ENCODE data around the gene OMA1.
"Not testable (repeated sequence)": the region's sequence is repeated elsewhere in the genome, so short reads cannot be mapped to it uniquely, and the experiment has no call there.

Gene OMA1

GRCh38 chr1:58551186-58552140 is 4.9 kb upstream of the OMA1 start:
- ATAC-seq = no peak
- TF ChIP-seq ZNF8 (CRISPR knock-in tag; IDR thresholded peaks at IDR 0.05) (no peak), ARNTL (CRISPR knock-in tag; IDR thresholded peaks at IDR 0.05; ENCODE audit: borderline replicate concordance, low read depth) (no peak), CSDC2 (CRISPR knock-in tag; IDR thresholded peaks at IDR 0.05) (no peak), TSHZ2 (CRISPR knock-in tag; IDR thresholded peaks at IDR 0.05) (no peak), TOX (CRISPR knock-in tag; IDR thresholded peaks at IDR 0.05; ENCODE audit: borderline replicate concordance) (no peak), ZNF70 (CRISPR knock-in tag; IDR thresholded peaks at IDR 0.05) (no peak), ZC3H10 (CRISPR knock-in tag; IDR thresholded peaks at IDR 0.05) (no peak), ISL1 (CRISPR knock-in tag; IDR thresholded peaks at IDR 0.05) (no peak), GLIS3 (CRISPR knock-in tag; IDR thresholded peaks at IDR 0.05) (no peak), ESRRG (CRISPR knock-in tag; IDR thresholded peaks at IDR 0.05) (no peak), BACH2 (CRISPR knock-in tag; IDR thresholded peaks at IDR 0.05; ENCODE audit: borderline replicate concordance) (no peak)

GRCh38 chr1:58549291-58549690 is 2.8 kb upstream of the OMA1 start:
- ATAC-seq = not testable (repeated sequence)

- TF ChIP-seq TCF4 (CRISPR knock-in tag; IDR thresholded peaks at IDR 0.05; ENCODE audit: borderline replicate concordance) (no peak), BACH2 (CRISPR knock-in tag; IDR thresholded peaks at IDR 0.05; ENCODE audit: borderline replicate concordance) (no peak)
- no peak for ATAC-seq
These were observed 1.8 kb upstream of the OMA1 start for GRCh38 chr1:58548371-58548770.

GRCh38 chr1:58545591-58546519 is 671 bp downstream of the OMA1 start:
- peak; percentile 88 for ATAC-seq
- TF ChIP-seq ZNF8 (CRISPR knock-in tag; IDR thresholded peaks at IDR 0.05) (no peak), GLIS3 (CRISPR knock-in tag; IDR thresholded peaks at IDR 0.05) (0 out of 2 replicates have a peak, but pooled peaks have one; percentile 56)

GRCh38 chr1:58543260-58543659 is 3.3 kb downstream of the OMA1 start:
- TF ChIP-seq ZFP3 (CRISPR knock-in tag; IDR thresholded peaks at IDR 0.05) (no peak), ZNF8 (CRISPR knock-in tag; IDR thresholded peaks at IDR 0.05) (no peak), CREB5 (CRISPR knock-in tag; IDR thresholded peaks at IDR 0.05; ENCODE audit: low read depth) (no peak), CSRNP3 (CRISPR knock-in tag; IDR thresholded peaks at IDR 0.05) (no peak), SNAI2 (CRISPR knock-in tag; IDR thresholded peaks at IDR 0.05) (no peak), TCF4 (CRISPR knock-in tag; IDR thresholded peaks at IDR 0.05; ENCODE audit: borderline replicate concordance) (no peak)
- no peak for ATAC-seq

GRCh38 chr1:58539553-58539952 is 7.0 kb downstream of the OMA1 start:
- ATAC-seq = no peak
- TF ChIP-seq ZNF70 (CRISPR knock-in tag; IDR thresholded peaks at IDR 0.05) (no peak), OSR1 (CRISPR knock-in tag; IDR thresholded peaks at IDR 0.05) (no peak), ZNF8 (CRISPR knock-in tag; IDR thresholded peaks at IDR 0.05) (no peak), SNAI2 (CRISPR knock-in tag; IDR thresholded peaks at IDR 0.05) (no peak), TOX (CRISPR knock-in tag; IDR thresholded peaks at IDR 0.05; ENCODE audit: borderline replicate concordance) (no peak)
